Testis (tissue), 2 donors: ENCODE data around the gene CAPZB.

ENCODE experiments used
- POLR2A ChIP-seq: fragments of 450-650 bp; IDR thresholded peaks from one replicate; pipeline ENCODE4 v1.6.1; 2017; ENCODE audit warnings: antibody characterized with exemption, mild to moderate bottlenecking, moderate library complexity
- TF ChIP-seq, protein P1 (sequence below), 3 experiments: fragments of 450-650 bp in 2 of 3; fragments of 200-600 bp in 1 of 3; sonication (generic) in 1 of 3; IDR thresholded peaks; one replicate each; pipeline ENCODE4 v1.5.1; 2016 to 2019; ENCODE audit warnings: antibody characterized with exemption in 3 of 3, mild to moderate bottlenecking in 2 of 3, moderate library complexity in 1 of 3

DNA sequence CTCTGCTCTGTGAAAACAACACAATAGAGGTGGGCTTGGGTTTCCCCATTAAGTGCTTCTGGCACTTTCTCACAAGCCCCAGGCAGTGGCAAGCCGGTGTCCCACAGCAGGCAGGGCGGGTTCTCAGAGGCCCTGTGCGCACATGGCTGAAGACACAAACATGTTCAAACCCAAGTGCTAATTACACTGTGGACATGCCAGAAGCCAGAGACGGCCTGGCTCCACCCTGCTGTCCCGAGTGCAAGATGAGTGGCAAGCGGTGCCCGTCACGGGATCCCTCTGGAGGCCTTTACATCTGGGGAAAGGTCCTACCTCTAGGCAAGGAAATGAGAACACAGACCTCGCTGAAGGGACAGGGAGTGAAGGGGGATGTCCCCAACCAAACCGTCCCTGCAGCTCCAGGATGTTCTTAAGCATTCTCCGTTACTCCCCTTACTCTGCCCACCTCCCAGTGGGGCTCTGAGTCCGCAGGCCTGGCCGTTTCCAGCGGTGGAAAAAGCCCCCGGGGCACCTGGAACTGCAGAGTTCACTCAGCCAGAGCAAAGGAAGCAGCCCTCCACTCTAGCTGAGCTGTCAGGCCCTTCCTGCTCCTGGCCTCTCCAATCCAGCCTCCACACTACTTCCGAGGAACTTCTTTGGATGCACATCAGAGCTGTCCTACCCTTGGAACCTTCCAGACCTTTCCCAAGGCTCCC, 115.8 kb downstream of the CAPZB start:
- TF ChIP-seq, protein P1, sequence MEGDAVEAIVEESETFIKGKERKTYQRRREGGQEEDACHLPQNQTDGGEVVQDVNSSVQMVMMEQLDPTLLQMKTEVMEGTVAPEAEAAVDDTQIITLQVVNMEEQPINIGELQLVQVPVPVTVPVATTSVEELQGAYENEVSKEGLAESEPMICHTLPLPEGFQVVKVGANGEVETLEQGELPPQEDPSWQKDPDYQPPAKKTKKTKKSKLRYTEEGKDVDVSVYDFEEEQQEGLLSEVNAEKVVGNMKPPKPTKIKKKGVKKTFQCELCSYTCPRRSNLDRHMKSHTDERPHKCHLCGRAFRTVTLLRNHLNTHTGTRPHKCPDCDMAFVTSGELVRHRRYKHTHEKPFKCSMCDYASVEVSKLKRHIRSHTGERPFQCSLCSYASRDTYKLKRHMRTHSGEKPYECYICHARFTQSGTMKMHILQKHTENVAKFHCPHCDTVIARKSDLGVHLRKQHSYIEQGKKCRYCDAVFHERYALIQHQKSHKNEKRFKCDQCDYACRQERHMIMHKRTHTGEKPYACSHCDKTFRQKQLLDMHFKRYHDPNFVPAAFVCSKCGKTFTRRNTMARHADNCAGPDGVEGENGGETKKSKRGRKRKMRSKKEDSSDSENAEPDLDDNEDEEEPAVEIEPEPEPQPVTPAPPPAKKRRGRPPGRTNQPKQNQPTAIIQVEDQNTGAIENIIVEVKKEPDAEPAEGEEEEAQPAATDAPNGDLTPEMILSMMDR (IDR thresholded peaks at IDR 0.05): no peak
- no peak for TF ChIP-seq POLR2A
